H9 (cell line): Measurements from ENCODE around the gene ATG9B. TPM values are rescaled to one million over a fixed set of nuclear protein-coding genes. Genes with fewer than 3 reads are reported as not detected.

ENCODE experiments used
- DNase-seq: peaks from one replicate; pipeline ENCODE4 v3.0.0-alpha.2; 2017
- H2AFZ ChIP-seq: one replicate; pipeline ENCODE4 v1.6.1; 2013; ENCODE audit warnings: mild to moderate bottlenecking, low read length, control low read depth, moderate library complexity
- H2AK5ac ChIP-seq: 2 replicates; pipeline ENCODE4 v1.6.1; 2013; ENCODE audit warnings: low read length, control low read depth, mixed read lengths; ENCODE audit not compliant: insufficient read length
- H2BK120ac ChIP-seq: one replicate; pipeline ENCODE4 v1.6.1; 2013; ENCODE audit warnings: low read depth, mild to moderate bottlenecking, low read length, control low read depth, inconsistent platforms; ENCODE audit not compliant: poor library complexity, severe bottlenecking
- H2BK12ac ChIP-seq: 2 replicates; pipeline ENCODE4 v1.6.1; 2013; ENCODE audit warnings: low read length, control low read depth, mixed read lengths, low read depth; ENCODE audit not compliant: insufficient read length
- H2BK15ac ChIP-seq: 2 replicates; pipeline ENCODE4 v1.6.1; 2013; ENCODE audit warnings: low read depth, low read length, control low read depth
- H2BK20ac ChIP-seq: one replicate; pipeline ENCODE4 v1.6.1; 2013; ENCODE audit warnings: low read depth, mild to moderate bottlenecking, low read length, control low read depth, inconsistent platforms; ENCODE audit not compliant: poor library complexity, severe bottlenecking
- H2BK5ac ChIP-seq: 2 replicates; pipeline ENCODE4 v1.6.1; 2013; ENCODE audit warnings: low read length, control low read depth, mixed read lengths; ENCODE audit not compliant: insufficient read length
- H3K14ac ChIP-seq: 2 replicates; pipeline ENCODE4 v1.6.1; 2013; ENCODE audit warnings: low read length, control low read depth; ENCODE audit not compliant: insufficient read depth
- H3K18ac ChIP-seq: 2 replicates; pipeline ENCODE4 v1.6.1; 2013; ENCODE audit warnings: low read depth, mild to moderate bottlenecking, mixed read lengths, low read length, control low read depth; ENCODE audit not compliant: insufficient read length
- H3K23ac ChIP-seq: 2 replicates; pipeline ENCODE4 v1.6.1; 2013; ENCODE audit warnings: low read length, control low read depth, mixed read lengths, low read depth; ENCODE audit not compliant: insufficient read length
- H3K23me2 ChIP-seq: 2 replicates; pipeline ENCODE4 v1.6.1; 2013; ENCODE audit warnings: low read depth, mild to moderate bottlenecking, mixed read lengths, low read length, control low read depth; ENCODE audit not compliant: insufficient read length, poor library complexity, severe bottlenecking
- H3K27ac ChIP-seq: 2 replicates; pipeline ENCODE4 v1.5.1; 2013; ENCODE audit warnings: low read length, control low read depth, mixed read lengths, low read depth; ENCODE audit not compliant: insufficient read length
- H3K27me3 ChIP-seq: 2 replicates; pipeline ENCODE4 v1.6.1; 2013; ENCODE audit warnings: low read length, control low read depth, inconsistent platforms; ENCODE audit not compliant: insufficient read depth
- H3K4ac ChIP-seq: 2 replicates; pipeline ENCODE4 v1.6.1; 2013; ENCODE audit warnings: low read depth, mild to moderate bottlenecking, control low read depth, inconsistent platforms, low read length, moderate library complexity
- H3K4me1 ChIP-seq: 2 replicates; pipeline ENCODE4 v1.6.1; 2013; ENCODE audit warnings: low read length, control low read depth, inconsistent platforms; ENCODE audit not compliant: insufficient read depth
- H3K4me2 ChIP-seq: 2 replicates; pipeline ENCODE4 v1.6.1; 2013; ENCODE audit warnings: low read length, control low read depth, mixed read lengths; ENCODE audit not compliant: insufficient read length, insufficient read depth
- H3K56ac ChIP-seq: 2 replicates; pipeline ENCODE4 v1.6.1; 2013; ENCODE audit warnings: low read depth, mild to moderate bottlenecking, mixed read lengths, low read length, control low read depth; ENCODE audit not compliant: insufficient read length
- H3K79me1 ChIP-seq: 2 replicates; pipeline ENCODE4 v1.6.1; 2013; ENCODE audit warnings: low read depth, mild to moderate bottlenecking, moderate library complexity, low read length, control low read depth, inconsistent platforms; ENCODE audit not compliant: insufficient read depth, poor library complexity, severe bottlenecking
- H3K79me2 ChIP-seq: 2 replicates; pipeline ENCODE4 v1.6.1; 2013; ENCODE audit warnings: low read length, control low read depth, inconsistent platforms; ENCODE audit not compliant: insufficient read depth
- H3K9ac ChIP-seq: 2 replicates; pipeline ENCODE4 v1.6.1; 2013; ENCODE audit warnings: low read length, control low read depth, mixed read lengths; ENCODE audit not compliant: insufficient read length; ENCODE audit errors: extremely low read depth
- H3K9me3 ChIP-seq: one replicate; pipeline ENCODE4 v1.6.1; 2013; ENCODE audit warnings: low read depth, low read length, inconsistent platforms; ENCODE audit not compliant: control insufficient read depth
- H3T11ph ChIP-seq: one replicate; pipeline ENCODE4 v1.6.1; 2013; ENCODE audit warnings: mild to moderate bottlenecking, low read length, control low read depth, inconsistent platforms
- H4K20me1 ChIP-seq: one replicate; pipeline ENCODE4 v1.6.1; 2013; ENCODE audit not compliant: control insufficient read depth, insufficient read length, insufficient read depth
- H4K5ac ChIP-seq: 2 replicates; pipeline ENCODE4 v1.6.1; 2013; ENCODE audit warnings: low read depth, mild to moderate bottlenecking, mixed read lengths, low read length, control low read depth; ENCODE audit not compliant: insufficient read length
- H4K8ac ChIP-seq: replicated peaks from 2 replicates; pipeline ENCODE4 v1.6.1; 2013; ENCODE audit warnings: low read length, control low read depth, mixed read lengths, low read depth; ENCODE audit not compliant: insufficient read length
- H4K91ac ChIP-seq: 2 replicates; pipeline ENCODE4 v1.6.1; 2013; ENCODE audit warnings: low read depth, mild to moderate bottlenecking, moderate library complexity, mixed read lengths, low read length, control low read depth; ENCODE audit not compliant: insufficient read length
- H3K27ac Mint-ChIP-seq, 3 experiments: 2 replicates in 2 of 3; 3 replicates in 1 of 3; pipeline ENCODE4 v1.8.0; 2020 to 2021; ENCODE audit warnings: mixed read lengths in 3 of 3, mild to moderate bottlenecking in 1 of 3, moderate library complexity in 1 of 3
- H3K27me3 Mint-ChIP-seq: 2 replicates; pipeline ENCODE4 v1.8.0; 2021; ENCODE audit warnings: low read depth, mild to moderate bottlenecking, moderate library complexity, mixed read lengths
- H3K36me3 Mint-ChIP-seq, 3 experiments: 2 replicates in 2 of 3; 3 replicates in 1 of 3; pipeline ENCODE4 v1.8.0; 2020 to 2021; ENCODE audit warnings: low read depth in 3 of 3, mixed read lengths in 3 of 3; ENCODE audit not compliant: insufficient read depth in 1 of 3
- H3K4me1 Mint-ChIP-seq, 2 experiments: 2 replicates each; pipeline ENCODE4 v1.8.0; 2020; ENCODE audit warnings: mixed read lengths in 2 of 2
- H3K4me3 Mint-ChIP-seq, 2 experiments: 2 replicates in 1 of 2; 3 replicates in 1 of 2; pipeline ENCODE4 v1.8.0; 2020 to 2021; ENCODE audit warnings: mild to moderate bottlenecking in 2 of 2, mixed read lengths in 2 of 2, moderate library complexity in 1 of 2
- H3K9me3 Mint-ChIP-seq, 2 experiments: 2 replicates in 1 of 2; 3 replicates in 1 of 2; pipeline ENCODE4 v1.8.0; 2020; ENCODE audit warnings: mild to moderate bottlenecking in 2 of 2, mixed read lengths in 2 of 2, moderate library complexity in 1 of 2
- WGBS: extraction: QIAGEN DNeasy Blood & Tissue Kit; methylation state at CpG from one replicate; pipeline ENCODE4 v1.1.7; 2013; ENCODE audit warnings: missing lambda C conversion rate, low lambda C conversion rate, mixed read lengths; ENCODE audit not compliant: insufficient read length; ENCODE audit errors: extremely low coverage; 5-methylcytosine and 5-hydroxymethylcytosine counted together
- total RNA-seq: library from RNA; stranded (reverse); gene quantifications from 2 replicates; pipeline ENCODE4 v1.2.1, GENCODE V29; 2021
- TF ChIP-seq, protein P1 (sequence below): fragments of 200-600 bp; sonication (generic); conservative IDR thresholded peaks from 3 replicates; pipeline ENCODE4 v1.8.0; 2021; ENCODE audit warnings: antibody characterized with exemption, mild to moderate bottlenecking

Gene ATG9B
- total RNA-seq, 1 experiment from 2014 or later = 1.5 TPM

DNA sequence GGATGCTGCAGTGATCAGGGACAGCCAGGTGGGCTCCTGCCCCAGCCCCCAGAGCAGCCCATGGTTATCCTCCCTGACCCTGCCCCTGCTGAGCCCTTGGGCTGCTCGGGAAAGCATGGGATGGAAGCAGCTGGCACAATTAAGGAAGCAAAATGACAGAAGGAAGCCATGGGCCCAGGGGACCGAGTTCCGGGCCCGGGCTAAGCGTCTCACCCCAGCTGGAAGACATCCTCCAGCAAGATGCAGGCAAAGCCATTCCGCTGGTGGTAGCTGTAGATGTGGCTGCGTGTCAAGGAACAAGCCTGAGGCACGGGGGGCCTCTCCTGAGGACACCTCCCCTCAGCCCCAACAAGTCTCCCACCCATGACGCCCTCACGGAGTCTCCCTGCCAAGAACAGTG, 1.1 kb downstream of the ATG9B start:
- peaks cover 3% of the 10 kb centered on the region for H3K23me2 ChIP-seq
- H3K79me2 ChIP-seq = no peaks in the 10 kb centered on the region
- no peak overlapping the region for H3K56ac ChIP-seq
- no CpG with 5 or more reads among the region's 10 CpGs for WGBS
- Mint-ChIP-seq H3K4me1 (peaks cover 33 to 56% of the 10 kb centered on the region in 2 experiments), H3K27me3 (peaks cover 67% of the 10 kb centered on the region), H3K9me3 (peaks cover 0 to 8% of the 10 kb centered on the region in 2 experiments; a peak in 2 of 5 replicates), H3K36me3 (no peaks in the 10 kb centered on the region; a peak in 2 of 7 replicates), H3K4me3 (no peak overlapping the region), H3K27ac (no peak overlapping the region; a peak in 1 of 7 replicates)
- no peak overlapping the region for H3K4ac ChIP-seq
- no peak overlapping the region for H4K8ac ChIP-seq
- H2AK5ac ChIP-seq = no peak overlapping the region
- H2BK5ac ChIP-seq = no peak overlapping the region
- no peak overlapping the region for H3K23ac ChIP-seq
- H2BK12ac ChIP-seq = no peak overlapping the region
- H3T11ph ChIP-seq = no peak overlapping the region
- no peak overlapping the region for H4K91ac ChIP-seq
- H3K18ac ChIP-seq = no peak overlapping the region
- H4K20me1 ChIP-seq = no peaks in the 10 kb centered on the region
- H3K27me3 ChIP-seq = peaks cover 6% of the 10 kb centered on the region; the same call in 1 of the 2 replicates
- H2BK120ac ChIP-seq = no peak overlapping the region
- no peak overlapping the region for H2AFZ ChIP-seq
- no peak overlapping the region for H3K14ac ChIP-seq
- H2BK20ac ChIP-seq = no peak overlapping the region
- H2BK15ac ChIP-seq = no peak overlapping the region
- no peak overlapping the region for H4K5ac ChIP-seq
- no peaks in the 10 kb centered on the region for H3K79me1 ChIP-seq
- H3K4me1 ChIP-seq = peaks cover 8% of the 10 kb centered on the region
- DNase-seq = no peak
- H3K9ac ChIP-seq = no peak overlapping the region
- no peak overlapping the region for H3K4me2 ChIP-seq
- H3K9me3 ChIP-seq = no peaks in the 10 kb centered on the region
- no peak overlapping the region for H3K27ac ChIP-seq
- TF ChIP-seq, protein P1, sequence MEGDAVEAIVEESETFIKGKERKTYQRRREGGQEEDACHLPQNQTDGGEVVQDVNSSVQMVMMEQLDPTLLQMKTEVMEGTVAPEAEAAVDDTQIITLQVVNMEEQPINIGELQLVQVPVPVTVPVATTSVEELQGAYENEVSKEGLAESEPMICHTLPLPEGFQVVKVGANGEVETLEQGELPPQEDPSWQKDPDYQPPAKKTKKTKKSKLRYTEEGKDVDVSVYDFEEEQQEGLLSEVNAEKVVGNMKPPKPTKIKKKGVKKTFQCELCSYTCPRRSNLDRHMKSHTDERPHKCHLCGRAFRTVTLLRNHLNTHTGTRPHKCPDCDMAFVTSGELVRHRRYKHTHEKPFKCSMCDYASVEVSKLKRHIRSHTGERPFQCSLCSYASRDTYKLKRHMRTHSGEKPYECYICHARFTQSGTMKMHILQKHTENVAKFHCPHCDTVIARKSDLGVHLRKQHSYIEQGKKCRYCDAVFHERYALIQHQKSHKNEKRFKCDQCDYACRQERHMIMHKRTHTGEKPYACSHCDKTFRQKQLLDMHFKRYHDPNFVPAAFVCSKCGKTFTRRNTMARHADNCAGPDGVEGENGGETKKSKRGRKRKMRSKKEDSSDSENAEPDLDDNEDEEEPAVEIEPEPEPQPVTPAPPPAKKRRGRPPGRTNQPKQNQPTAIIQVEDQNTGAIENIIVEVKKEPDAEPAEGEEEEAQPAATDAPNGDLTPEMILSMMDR = no peak
